ENCODE results near the gene CDH23.

Gene CDH23

GRCh38 chr10:71486484-71487114 lies 89.9 kb downstream of the CDH23 start:
- no peak for DNase-seq (ENCODE audit: low read depth)
- H3K4me3 ChIP-seq (ENCODE audit: low read length), result no peak overlapping the region
- TF ChIP-seq, protein P1, sequence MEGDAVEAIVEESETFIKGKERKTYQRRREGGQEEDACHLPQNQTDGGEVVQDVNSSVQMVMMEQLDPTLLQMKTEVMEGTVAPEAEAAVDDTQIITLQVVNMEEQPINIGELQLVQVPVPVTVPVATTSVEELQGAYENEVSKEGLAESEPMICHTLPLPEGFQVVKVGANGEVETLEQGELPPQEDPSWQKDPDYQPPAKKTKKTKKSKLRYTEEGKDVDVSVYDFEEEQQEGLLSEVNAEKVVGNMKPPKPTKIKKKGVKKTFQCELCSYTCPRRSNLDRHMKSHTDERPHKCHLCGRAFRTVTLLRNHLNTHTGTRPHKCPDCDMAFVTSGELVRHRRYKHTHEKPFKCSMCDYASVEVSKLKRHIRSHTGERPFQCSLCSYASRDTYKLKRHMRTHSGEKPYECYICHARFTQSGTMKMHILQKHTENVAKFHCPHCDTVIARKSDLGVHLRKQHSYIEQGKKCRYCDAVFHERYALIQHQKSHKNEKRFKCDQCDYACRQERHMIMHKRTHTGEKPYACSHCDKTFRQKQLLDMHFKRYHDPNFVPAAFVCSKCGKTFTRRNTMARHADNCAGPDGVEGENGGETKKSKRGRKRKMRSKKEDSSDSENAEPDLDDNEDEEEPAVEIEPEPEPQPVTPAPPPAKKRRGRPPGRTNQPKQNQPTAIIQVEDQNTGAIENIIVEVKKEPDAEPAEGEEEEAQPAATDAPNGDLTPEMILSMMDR (conservative IDR thresholded peaks at IDR 0.05; ENCODE audit: low read depth, low read length), result peak; percentile 90

DNA sequence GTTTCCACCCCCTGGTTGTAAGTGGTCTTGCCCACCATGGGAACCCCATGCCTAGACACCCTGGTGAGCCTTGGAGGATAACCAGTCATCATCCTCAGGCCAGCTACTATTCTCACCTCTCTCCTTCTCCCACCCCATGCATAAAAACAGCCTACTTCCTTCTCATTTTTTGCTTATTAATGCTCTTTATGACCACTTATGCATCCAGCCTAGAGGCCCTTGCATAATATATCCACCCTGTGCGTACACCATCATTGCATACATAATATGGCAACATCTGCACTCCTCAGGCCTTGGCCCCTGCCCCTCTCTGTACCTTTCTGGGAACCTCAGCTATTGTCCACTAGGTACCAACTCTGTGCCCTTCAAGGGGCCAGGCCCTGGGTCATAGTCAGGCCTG lies 91.0 kb downstream of the CDH23 start:
- no peak overlapping the region for H3K4me3 ChIP-seq (ENCODE audit: low read length)
- DNase-seq (ENCODE audit: low read depth), result no peak
- TF ChIP-seq, protein P1 (conservative IDR thresholded peaks at IDR 0.05; ENCODE audit: low read depth, low read length), result no peak

DNA sequence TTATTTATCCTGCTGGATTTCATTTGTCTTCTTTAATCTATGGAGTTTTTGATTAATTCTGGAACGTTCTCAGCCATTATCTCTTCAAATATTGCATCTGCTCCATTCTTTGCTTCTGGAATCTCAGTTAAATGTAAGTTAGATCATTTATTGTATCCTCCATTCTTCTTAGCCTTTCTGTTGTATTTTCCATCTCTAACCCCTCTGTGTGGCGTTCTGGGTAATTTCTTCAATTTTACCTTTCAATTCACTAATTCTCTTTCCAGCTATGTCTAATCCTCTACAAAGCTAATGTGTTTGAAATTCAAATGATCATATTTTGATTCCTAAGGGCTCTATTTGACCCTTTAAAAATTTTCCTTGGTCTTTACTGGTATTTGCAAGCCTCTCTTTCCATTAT lies 92.4 kb downstream of the CDH23 start:
- DNase-seq (ENCODE audit: low read depth), result no peak
- TF ChIP-seq, protein P1 (conservative IDR thresholded peaks at IDR 0.05; ENCODE audit: low read depth, low read length), result no peak
- no peak overlapping the region for H3K4me3 ChIP-seq (ENCODE audit: low read length)

- H3K4me3 ChIP-seq (ENCODE audit: low read length), result no peak overlapping the region
- no peak for DNase-seq (ENCODE audit: low read depth)
- TF ChIP-seq, protein P1 (conservative IDR thresholded peaks at IDR 0.05; ENCODE audit: low read depth, low read length), result no peak
Observed at GRCh38 chr10:71492872-71493271, 96.2 kb downstream of the CDH23 start.

DNA sequence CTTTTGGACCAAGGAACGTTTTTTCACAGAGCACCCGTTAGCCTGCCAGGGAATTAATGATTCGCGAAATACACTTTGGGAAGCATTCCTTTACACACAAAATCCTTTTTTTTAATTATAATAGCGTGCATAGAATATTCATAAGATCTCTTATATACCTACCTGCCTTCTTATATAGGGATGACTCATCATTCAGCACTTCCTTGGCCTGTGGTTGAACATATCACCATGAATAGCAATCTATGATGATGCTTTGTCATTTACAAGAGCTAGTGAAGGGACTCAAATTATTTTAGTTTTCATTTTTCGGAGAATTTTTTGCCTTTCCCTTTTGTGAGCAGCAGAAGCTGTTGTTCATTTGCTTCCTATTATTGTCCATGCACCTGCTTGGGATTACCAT lies 97.0 kb downstream of the CDH23 start:
- TF ChIP-seq, protein P1 (conservative IDR thresholded peaks at IDR 0.05; ENCODE audit: low read depth, low read length), result no peak
- no peak overlapping the region for H3K4me3 ChIP-seq (ENCODE audit: low read length)
- DNase-seq (ENCODE audit: low read depth), result no peak

GRCh38 chr10:71494476-71494875 lies 97.8 kb downstream of the CDH23 start:
- DNase-seq (ENCODE audit: low read depth), result no peak
- TF ChIP-seq, protein P1 (conservative IDR thresholded peaks at IDR 0.05; ENCODE audit: low read depth, low read length), result no peak
- no peak overlapping the region for H3K4me3 ChIP-seq (ENCODE audit: low read length)

DNA sequence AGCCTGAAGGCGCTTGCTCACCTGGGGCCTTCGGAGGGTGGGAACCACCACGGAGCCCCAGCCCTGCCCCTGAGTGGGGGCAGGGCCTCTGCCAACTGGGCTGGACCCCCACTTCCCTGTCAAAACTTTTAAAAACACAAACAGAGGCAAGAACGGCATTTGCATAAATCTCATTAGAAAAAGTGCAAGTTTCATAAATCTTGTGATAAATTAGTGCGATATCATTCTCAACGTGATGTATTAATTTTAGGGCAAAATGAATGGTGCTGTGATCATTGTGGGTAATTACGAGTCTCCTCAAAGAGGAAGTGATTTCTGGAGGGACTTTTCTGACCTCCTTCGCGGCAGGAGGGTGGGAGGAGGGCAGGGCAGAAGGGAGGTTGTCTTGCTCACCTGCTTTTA lies 98.3 kb downstream of the CDH23 start:
- no peak overlapping the region for H3K4me3 ChIP-seq (ENCODE audit: low read length)
- TF ChIP-seq, protein P1 (conservative IDR thresholded peaks at IDR 0.05; ENCODE audit: low read depth, low read length), result no peak
- DNase-seq (ENCODE audit: low read depth), result no peak

All from retinal pigment epithelial cell (primary cell).